GM23338 (cell line): ENCODE results near the gene ACOT13.

Source experiments
- CTCF ChIP-seq, 2 experiments: fragments of 200-600 bp in 1 of 2; sonication (generic) in 1 of 2; conservative IDR thresholded peaks; 2 replicates each; pipeline versions ENCODE4 v1.5.1 to v1.6.1; 2016 to 2017; ENCODE audit warnings: antibody characterized with exemption in 2 of 2, low read depth in 2 of 2, mild to moderate bottlenecking in 2 of 2, moderate library complexity in 1 of 2
- ETS1 ChIP-seq: IDR thresholded peaks from 2 replicates; pipeline ENCODE4 v1.6.1; 2016; ENCODE audit warnings: antibody characterized with exemption
- EZH2 ChIP-seq: fragments of 200-600 bp; sonication (generic); IDR thresholded peaks from one replicate; pipeline ENCODE4 v1.8.0; 2017; ENCODE audit warnings: antibody characterized with exemption, mild to moderate bottlenecking, low read depth; ENCODE audit not compliant: unreplicated experiment
- EZH2phosphoT487 ChIP-seq: fragments of 200-600 bp; sonication (generic); IDR thresholded peaks from one replicate; pipeline ENCODE4 v1.8.1; 2018; ENCODE audit warnings: antibody characterized with exemption; ENCODE audit not compliant: unreplicated experiment
- POLR2AphosphoS5 ChIP-seq: IDR thresholded peaks from 2 replicates; pipeline ENCODE4 v1.6.1; 2016; ENCODE audit warnings: antibody characterized with exemption, low read depth
- REST ChIP-seq: IDR thresholded peaks from one replicate; pipeline ENCODE4 v1.6.1; 2018; ENCODE audit warnings: antibody characterized with exemption; ENCODE audit not compliant: unreplicated experiment
- ZNF114 ChIP-seq: fragments of 250-450 bp; sonication (Bioruptor Pico); IDR thresholded peaks from 2 replicates; pipeline ENCODE4 v1.5.0; 2020; ENCODE audit warnings: mild to moderate bottlenecking, moderate library complexity
- ZNF331 ChIP-seq: fragments of 250-450 bp; sonication (Bioruptor Pico); IDR thresholded peaks from 2 replicates; pipeline ENCODE4 v1.5.0; 2020; ENCODE audit warnings: low read depth, mild to moderate bottlenecking, moderate library complexity

- TF ChIP-seq CTCF (conservative IDR thresholded peaks at IDR 0.05; ENCODE audit: low read depth in 2 of 2) (no peak), EZH2 (no peak), ETS1 (no peak), POLR2AphosphoS5 (no peak), ZNF331 (no peak), ZNF114 (no peak), EZH2phosphoT487 (no peak), REST (no peak)
Measured at GRCh38 chr6:24643920-24644319, 23.0 kb upstream of the ACOT13 start.
